Body of pancreas (tissue), 4 donors: ENCODE data around the gene ETFDH.

Experiments used
- POLR2A ChIP-seq, 3 donors: fragments of 450-650 bp; IDR thresholded peaks; one replicate each; pipeline ENCODE4 v1.6.1; 2016; ENCODE audit warnings: antibody characterized with exemption in 3 of 3, mild to moderate bottlenecking in 2 of 3
- TF ChIP-seq, protein P1 (sequence below), 7 experiments: fragments of 450-650 bp in 4 of 7; fragments of 200-600 bp in 3 of 7; sonication (generic) in 3 of 7; IDR thresholded peaks; one replicate each; pipeline ENCODE4 v1.5.1; 2016 to 2019; ENCODE audit warnings: antibody characterized with exemption in 7 of 7

DNA sequence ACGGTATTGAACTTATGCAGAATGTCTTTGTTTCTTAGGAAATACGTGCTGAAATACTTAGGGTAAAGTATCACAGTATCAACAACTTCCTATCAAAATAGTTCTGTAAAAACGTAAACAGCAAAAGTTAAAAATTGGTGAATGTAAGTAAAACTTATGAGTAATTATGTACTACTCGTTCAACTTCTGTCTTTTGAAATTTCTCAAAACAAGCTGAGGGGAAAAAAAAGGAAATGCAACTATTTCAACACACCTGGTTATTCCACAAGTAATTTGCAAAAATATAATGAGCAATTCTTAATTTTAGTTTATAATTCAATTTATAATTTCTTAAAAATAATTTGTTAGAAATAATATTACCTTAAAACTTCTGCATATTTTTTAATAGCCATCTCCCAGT is 42.8 kb downstream of the ETFDH start:
- TF ChIP-seq, protein P1, sequence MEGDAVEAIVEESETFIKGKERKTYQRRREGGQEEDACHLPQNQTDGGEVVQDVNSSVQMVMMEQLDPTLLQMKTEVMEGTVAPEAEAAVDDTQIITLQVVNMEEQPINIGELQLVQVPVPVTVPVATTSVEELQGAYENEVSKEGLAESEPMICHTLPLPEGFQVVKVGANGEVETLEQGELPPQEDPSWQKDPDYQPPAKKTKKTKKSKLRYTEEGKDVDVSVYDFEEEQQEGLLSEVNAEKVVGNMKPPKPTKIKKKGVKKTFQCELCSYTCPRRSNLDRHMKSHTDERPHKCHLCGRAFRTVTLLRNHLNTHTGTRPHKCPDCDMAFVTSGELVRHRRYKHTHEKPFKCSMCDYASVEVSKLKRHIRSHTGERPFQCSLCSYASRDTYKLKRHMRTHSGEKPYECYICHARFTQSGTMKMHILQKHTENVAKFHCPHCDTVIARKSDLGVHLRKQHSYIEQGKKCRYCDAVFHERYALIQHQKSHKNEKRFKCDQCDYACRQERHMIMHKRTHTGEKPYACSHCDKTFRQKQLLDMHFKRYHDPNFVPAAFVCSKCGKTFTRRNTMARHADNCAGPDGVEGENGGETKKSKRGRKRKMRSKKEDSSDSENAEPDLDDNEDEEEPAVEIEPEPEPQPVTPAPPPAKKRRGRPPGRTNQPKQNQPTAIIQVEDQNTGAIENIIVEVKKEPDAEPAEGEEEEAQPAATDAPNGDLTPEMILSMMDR (IDR thresholded peaks at IDR 0.05), result no peak
- no peak for TF ChIP-seq POLR2A (IDR thresholded peaks at IDR 0.05)
